ENCODE data around the gene PSMD8. TPM values are rescaled to one million over a fixed set of nuclear protein-coding genes. Genes with fewer than 3 reads are reported as not detected.

PSMD8 gene
- total and polyA plus RNA-seq, 4 donors, result 89.3 to 134 (median 119) TPM

DNA sequence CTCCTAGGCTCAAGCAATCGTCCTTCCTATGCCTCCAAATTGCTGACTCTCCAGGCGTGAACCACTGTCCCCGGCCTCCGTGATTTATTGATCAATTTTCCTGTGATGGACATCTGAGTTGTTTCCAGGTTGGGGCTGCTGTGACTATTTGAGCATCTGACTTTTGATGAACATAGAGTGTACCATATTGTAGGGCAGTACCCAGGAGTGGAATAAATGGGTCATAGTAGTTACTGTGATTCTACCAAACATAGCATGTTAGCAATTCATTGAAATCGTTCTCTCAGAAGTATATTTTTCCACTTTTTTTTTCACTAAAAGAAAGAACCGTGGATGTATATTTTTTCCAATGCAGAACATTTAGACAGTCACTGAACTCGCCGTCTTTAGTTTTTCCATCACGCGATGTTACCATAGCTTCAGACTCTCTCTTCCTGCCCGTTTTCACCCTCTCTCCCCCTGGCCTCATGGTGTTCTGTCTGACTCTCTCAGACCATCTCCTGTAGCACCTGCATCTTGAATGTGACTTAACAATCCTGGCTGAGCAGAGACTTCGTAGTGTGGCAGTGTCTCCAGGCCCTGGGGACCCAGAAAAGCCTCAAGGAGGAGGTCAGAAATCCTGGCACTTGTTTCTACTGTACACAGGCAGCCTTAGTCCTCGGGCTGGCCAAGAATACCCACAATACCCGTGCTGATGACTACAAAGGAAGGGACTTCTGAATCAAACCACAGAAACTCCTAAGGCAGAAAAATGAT is 54.9 kb downstream of the PSMD8 start:
- Histone ChIP-seq H3K4me3 (ENCODE audit: low read depth in 1 of 3, low read length in 3 of 3) (no peak overlapping the region), H3K27ac (ENCODE audit: low read depth in 1 of 2, low read length in 2 of 2) (no peak overlapping the region), H3K9ac (ENCODE audit: low read depth in 1 of 2, low read length in 2 of 2) (no peak overlapping the region), H3K36me3 (ENCODE audit: control insufficient read depth in 4 of 4, insufficient read depth in 3 of 4, low read depth in 1 of 4, low read length in 3 of 4) (no peaks in the 10 kb centered on the region), H3K4me1 (ENCODE audit: control insufficient read depth in 4 of 4, insufficient read depth in 4 of 4, low read length in 3 of 4) (peaks cover 0 to 2% (median 0%) of the 10 kb centered on the region in 4 donors), H3K27me3 (ENCODE audit: control insufficient read depth in 4 of 4, insufficient read depth in 4 of 4, low read length in 3 of 4) (peaks cover 0 to 8% (median under 1%) of the 10 kb centered on the region in 4 donors), H3K9me3 (ENCODE audit: control insufficient read depth in 4 of 4, low read length in 3 of 4) (no peaks in the 10 kb centered on the region)
- no peak for DNase-seq (ENCODE audit: low spot score)
- WGBS, result 54% methylated on average over 14 of the region's 14 CpGs
- TF ChIP-seq FOXA2 (IDR thresholded peaks at IDR 0.05) (no peak), NR2F2 (IDR thresholded peaks at IDR 0.05) (no peak), GABPA (IDR thresholded peaks at IDR 0.05 in 1 of 2, conservative IDR thresholded peaks at IDR 0.05 in 1 of 2) (no peak), YY1 (IDR thresholded peaks at IDR 0.05) (no peak), HNF4A (conservative IDR thresholded peaks at IDR 0.05) (no peak), TAF1 (conservative IDR thresholded peaks at IDR 0.05) (no peak), SP1 (IDR thresholded peaks at IDR 0.05) (no peak), JUND (IDR thresholded peaks at IDR 0.05) (no peak), RXRA (IDR thresholded peaks at IDR 0.05) (no peak), FOXA1 (IDR thresholded peaks at IDR 0.05) (no peak), HNF4G (IDR thresholded peaks at IDR 0.05) (no peak), EGR1 (IDR thresholded peaks at IDR 0.05; ENCODE audit: low read depth in 2 of 2) (no peak), RAD21 (IDR thresholded peaks at IDR 0.05) (no peak)
- TF ChIP-seq, protein P1, sequence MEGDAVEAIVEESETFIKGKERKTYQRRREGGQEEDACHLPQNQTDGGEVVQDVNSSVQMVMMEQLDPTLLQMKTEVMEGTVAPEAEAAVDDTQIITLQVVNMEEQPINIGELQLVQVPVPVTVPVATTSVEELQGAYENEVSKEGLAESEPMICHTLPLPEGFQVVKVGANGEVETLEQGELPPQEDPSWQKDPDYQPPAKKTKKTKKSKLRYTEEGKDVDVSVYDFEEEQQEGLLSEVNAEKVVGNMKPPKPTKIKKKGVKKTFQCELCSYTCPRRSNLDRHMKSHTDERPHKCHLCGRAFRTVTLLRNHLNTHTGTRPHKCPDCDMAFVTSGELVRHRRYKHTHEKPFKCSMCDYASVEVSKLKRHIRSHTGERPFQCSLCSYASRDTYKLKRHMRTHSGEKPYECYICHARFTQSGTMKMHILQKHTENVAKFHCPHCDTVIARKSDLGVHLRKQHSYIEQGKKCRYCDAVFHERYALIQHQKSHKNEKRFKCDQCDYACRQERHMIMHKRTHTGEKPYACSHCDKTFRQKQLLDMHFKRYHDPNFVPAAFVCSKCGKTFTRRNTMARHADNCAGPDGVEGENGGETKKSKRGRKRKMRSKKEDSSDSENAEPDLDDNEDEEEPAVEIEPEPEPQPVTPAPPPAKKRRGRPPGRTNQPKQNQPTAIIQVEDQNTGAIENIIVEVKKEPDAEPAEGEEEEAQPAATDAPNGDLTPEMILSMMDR (IDR thresholded peaks at IDR 0.05; ENCODE audit: low read depth, low read length, missing input control), result no peak
- TF ChIP-seq, protein P2, sequence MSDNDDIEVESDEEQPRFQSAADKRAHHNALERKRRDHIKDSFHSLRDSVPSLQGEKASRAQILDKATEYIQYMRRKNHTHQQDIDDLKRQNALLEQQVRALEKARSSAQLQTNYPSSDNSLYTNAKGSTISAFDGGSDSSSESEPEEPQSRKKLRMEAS (IDR thresholded peaks at IDR 0.05), result no peak
- TF ChIP-seq, protein P3, sequence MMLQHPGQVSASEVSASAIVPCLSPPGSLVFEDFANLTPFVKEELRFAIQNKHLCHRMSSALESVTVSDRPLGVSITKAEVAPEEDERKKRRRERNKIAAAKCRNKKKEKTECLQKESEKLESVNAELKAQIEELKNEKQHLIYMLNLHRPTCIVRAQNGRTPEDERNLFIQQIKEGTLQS (IDR thresholded peaks at IDR 0.05), result no peak
- TF ChIP-seq, protein P4, sequence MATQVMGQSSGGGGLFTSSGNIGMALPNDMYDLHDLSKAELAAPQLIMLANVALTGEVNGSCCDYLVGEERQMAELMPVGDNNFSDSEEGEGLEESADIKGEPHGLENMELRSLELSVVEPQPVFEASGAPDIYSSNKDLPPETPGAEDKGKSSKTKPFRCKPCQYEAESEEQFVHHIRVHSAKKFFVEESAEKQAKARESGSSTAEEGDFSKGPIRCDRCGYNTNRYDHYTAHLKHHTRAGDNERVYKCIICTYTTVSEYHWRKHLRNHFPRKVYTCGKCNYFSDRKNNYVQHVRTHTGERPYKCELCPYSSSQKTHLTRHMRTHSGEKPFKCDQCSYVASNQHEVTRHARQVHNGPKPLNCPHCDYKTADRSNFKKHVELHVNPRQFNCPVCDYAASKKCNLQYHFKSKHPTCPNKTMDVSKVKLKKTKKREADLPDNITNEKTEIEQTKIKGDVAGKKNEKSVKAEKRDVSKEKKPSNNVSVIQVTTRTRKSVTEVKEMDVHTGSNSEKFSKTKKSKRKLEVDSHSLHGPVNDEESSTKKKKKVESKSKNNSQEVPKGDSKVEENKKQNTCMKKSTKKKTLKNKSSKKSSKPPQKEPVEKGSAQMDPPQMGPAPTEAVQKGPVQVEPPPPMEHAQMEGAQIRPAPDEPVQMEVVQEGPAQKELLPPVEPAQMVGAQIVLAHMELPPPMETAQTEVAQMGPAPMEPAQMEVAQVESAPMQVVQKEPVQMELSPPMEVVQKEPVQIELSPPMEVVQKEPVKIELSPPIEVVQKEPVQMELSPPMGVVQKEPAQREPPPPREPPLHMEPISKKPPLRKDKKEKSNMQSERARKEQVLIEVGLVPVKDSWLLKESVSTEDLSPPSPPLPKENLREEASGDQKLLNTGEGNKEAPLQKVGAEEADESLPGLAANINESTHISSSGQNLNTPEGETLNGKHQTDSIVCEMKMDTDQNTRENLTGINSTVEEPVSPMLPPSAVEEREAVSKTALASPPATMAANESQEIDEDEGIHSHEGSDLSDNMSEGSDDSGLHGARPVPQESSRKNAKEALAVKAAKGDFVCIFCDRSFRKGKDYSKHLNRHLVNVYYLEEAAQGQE (IDR thresholded peaks at IDR 0.05), result no peak
- TF ChIP-seq, protein P5, sequence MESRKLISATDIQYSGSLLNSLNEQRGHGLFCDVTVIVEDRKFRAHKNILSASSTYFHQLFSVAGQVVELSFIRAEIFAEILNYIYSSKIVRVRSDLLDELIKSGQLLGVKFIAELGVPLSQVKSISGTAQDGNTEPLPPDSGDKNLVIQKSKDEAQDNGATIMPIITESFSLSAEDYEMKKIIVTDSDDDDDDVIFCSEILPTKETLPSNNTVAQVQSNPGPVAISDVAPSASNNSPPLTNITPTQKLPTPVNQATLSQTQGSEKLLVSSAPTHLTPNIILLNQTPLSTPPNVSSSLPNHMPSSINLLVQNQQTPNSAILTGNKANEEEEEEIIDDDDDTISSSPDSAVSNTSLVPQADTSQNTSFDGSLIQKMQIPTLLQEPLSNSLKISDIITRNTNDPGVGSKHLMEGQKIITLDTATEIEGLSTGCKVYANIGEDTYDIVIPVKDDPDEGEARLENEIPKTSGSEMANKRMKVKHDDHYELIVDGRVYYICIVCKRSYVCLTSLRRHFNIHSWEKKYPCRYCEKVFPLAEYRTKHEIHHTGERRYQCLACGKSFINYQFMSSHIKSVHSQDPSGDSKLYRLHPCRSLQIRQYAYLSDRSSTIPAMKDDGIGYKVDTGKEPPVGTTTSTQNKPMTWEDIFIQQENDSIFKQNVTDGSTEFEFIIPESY (IDR thresholded peaks at IDR 0.05), result no peak

Data from liver (tissue), 9 donors.